Activated T-helper 1 cell treated with anti-CD3 and anti-CD28 coated beads, Interleukin-2, amount 50 U/mL, for 16 hours (primary cell): ENCODE data around the gene ZMYND11.

ENCODE experiments used
- DNase-seq, 2 donors: peaks; one replicate each; pipeline ENCODE4 v3.0.0-alpha.2; 2020; ENCODE audit warnings: low read depth in 1 of 2, low spot score in 1 of 2

ZMYND11 gene

DNA sequence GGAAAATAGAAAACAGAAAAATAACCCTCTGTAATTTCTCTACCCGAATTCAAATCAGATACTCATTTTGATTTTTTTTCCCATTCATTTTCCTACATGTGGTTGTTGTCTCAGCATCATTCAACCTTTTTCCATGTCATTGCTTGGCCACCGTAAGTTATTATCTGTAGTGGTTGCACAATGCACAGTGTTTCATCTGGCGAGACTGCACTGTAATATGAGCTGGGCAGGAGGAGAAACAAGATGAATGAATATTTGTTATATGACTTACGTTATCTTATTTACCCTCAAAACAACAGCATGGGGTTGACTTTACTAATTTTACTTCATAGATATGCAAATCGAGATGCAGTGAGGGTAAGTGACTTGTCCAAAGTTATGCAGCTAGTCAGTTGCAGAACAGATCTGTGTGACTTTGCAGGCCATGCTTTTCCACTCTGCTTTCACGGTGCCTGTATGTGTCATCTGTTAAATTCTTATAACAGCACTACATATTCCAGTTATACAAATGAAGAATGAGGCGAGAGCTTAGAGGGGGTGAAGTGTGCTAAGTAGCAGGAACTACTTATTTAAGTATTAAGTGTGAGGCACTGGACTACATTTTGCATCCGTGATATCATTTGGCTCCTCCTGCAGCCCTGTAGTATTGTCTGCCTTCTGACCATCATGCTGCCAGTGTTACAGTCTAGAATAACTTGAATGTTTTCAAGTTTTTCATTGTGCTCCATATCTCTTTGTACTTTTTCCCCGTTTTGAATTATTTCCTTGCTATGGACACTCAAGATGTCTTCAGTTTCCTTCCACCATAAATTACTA, 56.7 kb downstream of the ZMYND11 start:
- no peak for DNase-seq

GRCh38 chr10:194281-194680, 59.0 kb downstream of the ZMYND11 start:
- no peak for DNase-seq

- DNase-seq: no peak
These were observed 65.2 kb downstream of the ZMYND11 start for GRCh38 chr10:200405-200804.

- no peak for DNase-seq
These were observed 66.1 kb downstream of the ZMYND11 start for GRCh38 chr10:201328-201771.

DNA sequence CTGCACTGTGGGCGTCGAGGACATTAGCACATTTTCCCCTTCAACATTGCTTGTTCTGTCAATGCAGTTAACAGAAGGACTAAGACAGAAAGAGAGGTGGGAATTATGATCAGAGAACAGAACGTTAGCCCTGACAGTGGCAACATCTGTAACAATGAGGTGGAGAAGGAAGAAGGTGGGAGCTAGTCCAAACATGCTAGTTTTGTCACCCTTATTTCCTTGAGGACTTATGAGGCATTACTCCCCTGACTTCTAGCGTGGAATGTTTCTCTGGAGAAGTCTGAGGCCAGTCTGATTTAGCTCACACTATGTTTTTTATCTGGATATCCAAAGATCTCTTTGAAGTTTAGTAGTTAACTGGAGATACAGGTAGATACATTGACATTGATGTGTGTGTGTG, 73.4 kb downstream of the ZMYND11 start:
- no peak for DNase-seq

DNA sequence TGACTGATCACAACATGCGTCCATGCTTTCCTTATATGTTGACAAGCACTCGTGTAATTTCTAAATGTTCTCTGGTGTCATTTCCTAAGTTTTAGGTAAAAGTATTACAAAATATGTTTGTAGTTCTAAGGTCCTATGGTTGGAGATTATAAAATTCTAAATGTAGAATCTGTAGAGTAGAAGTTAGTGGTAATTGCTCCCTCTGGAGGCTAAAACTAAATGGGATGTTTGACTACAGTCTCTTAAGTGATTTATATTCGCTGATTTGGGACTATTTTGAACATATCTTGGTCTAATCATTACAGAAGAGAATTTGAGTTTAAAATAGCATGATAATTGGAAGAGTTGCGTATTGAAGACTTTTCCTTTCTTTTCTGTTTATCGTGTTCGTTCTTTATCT, 74.1 kb downstream of the ZMYND11 start:
- DNase-seq: no peak

- DNase-seq: no peak
These were observed 75.0 kb downstream of the ZMYND11 start for GRCh38 chr10:210297-210696.

GRCh38 chr10:215444-215843, 80.2 kb downstream of the ZMYND11 start:
- no peak for DNase-seq

GRCh38 chr10:218798-219197, 83.5 kb downstream of the ZMYND11 start:
- DNase-seq: no peak

- no peak for DNase-seq
These were observed 84.6 kb downstream of the ZMYND11 start for GRCh38 chr10:219731-220472.

- no peak for DNase-seq
These were observed 89.3 kb downstream of the ZMYND11 start for GRCh38 chr10:224571-224970.

- DNase-seq: no peak
These were observed 90.8 kb downstream of the ZMYND11 start for GRCh38 chr10:226018-226417.

DNA sequence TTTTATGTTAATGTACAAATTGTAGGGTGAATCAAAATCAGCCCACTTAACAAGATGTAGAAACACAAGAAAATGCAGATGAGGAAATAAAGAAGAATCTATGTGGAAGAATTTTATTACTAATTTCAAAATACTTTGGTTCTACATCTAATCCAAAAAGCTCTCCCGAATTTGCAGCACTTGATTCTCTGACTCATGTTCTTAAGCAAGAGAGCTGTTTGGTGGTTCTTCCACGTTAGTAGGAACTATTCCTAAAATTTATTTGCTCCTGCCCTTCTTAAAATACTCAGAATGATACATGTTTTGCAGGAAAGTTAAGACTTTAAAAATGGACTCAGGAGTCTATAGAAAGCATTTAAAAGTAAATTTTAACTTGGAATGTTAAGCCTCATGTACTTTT, 91.8 kb downstream of the ZMYND11 start:
- DNase-seq: no peak

DNA sequence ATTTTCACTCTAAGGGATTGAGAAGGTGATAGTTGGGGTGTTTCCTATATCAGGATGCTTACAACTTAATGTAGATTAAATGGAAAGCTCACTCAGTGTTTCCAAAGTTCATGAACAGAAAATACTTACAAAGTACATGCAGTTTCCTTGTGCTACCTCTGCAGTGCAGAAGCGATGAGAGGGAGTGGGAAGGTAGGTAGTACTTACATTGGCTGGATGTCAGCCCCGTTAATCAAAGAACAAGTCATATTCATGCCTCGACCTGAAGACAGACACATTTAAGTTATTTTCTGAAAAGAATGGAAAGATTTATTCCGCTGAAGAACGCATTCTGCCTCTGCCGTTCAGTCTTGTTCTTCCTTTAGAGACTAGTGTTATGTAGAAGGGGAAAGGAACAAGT, 93.1 kb downstream of the ZMYND11 start:
- DNase-seq: no peak

GRCh38 chr10:230758-231157, 95.5 kb downstream of the ZMYND11 start:
- DNase-seq: no peak

GRCh38 chr10:232061-232460, 96.8 kb downstream of the ZMYND11 start:
- no peak for DNase-seq

DNA sequence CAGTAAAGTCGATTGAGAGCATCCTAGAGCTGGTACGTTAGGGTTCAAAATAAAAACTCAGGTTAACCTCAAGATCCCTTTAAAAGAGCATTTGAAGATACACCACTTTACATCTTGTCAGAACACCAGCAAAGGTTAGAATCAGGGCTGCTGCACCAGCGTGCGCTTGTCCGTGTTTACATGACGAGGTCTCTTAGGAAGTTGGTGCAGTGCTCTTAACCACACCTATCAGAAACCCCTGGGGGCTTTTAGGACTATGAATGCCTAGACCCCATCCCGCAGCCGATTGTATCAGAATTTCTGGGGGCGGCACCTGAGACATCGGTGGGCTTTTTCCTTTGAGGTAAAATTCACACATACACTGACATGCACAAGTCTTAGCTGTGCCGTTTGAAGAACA, 97.6 kb downstream of the ZMYND11 start:
- DNase-seq: no peak

- no peak for DNase-seq
These were observed 99.6 kb downstream of the ZMYND11 start for GRCh38 chr10:234708-235406.

- no peak for DNase-seq
These were observed 100.7 kb downstream of the ZMYND11 start for GRCh38 chr10:235915-236314.

DNA sequence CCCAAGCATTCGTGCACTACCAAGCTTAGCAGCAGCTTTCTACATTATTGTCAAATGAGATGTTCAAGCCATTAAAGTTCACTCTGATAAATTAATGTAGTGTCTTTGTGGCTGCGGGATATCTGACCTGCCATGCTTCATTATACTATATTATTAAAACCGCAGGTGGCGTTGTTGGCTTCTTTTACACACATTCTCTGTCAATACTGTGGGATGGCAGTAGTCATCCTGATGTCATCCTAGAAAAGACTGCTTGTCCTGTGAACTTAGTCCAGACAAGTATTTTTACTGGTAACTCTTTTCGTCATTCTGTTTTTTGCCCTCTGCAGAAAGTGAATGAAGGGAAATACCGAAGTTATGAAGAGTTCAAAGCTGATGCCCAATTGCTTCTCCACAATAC, 103.9 kb downstream of the ZMYND11 start:
- DNase-seq: no peak

- no peak for DNase-seq
These were observed 106.2 kb downstream of the ZMYND11 start for GRCh38 chr10:241451-241850.
